Trophoblast cell (in vitro differentiated cells and primary cell): ENCODE data around the gene SLX4IP.

Source experiments
- DNase-seq, 2 donors: peaks; one replicate each; pipeline ENCODE4 v3.0.0-alpha.2; 2016
- H2AFZ ChIP-seq: 2 replicates; pipeline ENCODE4 v1.6.1; 2013; ENCODE audit warnings: low read length, moderate library complexity, mild to moderate bottlenecking; ENCODE audit not compliant: insufficient read depth, poor library complexity
- H2AK5ac ChIP-seq: 2 replicates; pipeline ENCODE4 v1.6.1; 2013; ENCODE audit warnings: mild to moderate bottlenecking, low read length
- H2BK120ac ChIP-seq: 2 replicates; pipeline ENCODE4 v1.6.1; 2013; ENCODE audit warnings: low read length, mild to moderate bottlenecking, moderate library complexity; ENCODE audit not compliant: insufficient read depth, poor library complexity
- H2BK12ac ChIP-seq: 2 replicates; pipeline ENCODE4 v1.6.1; 2013; ENCODE audit warnings: mild to moderate bottlenecking, low read length, moderate library complexity
- H2BK5ac ChIP-seq: 2 replicates; pipeline ENCODE4 v1.6.1; 2013; ENCODE audit warnings: low read length, low read depth, moderate library complexity, mild to moderate bottlenecking; ENCODE audit not compliant: poor library complexity
- H3K14ac ChIP-seq: 2 replicates; pipeline ENCODE4 v1.6.1; 2013; ENCODE audit warnings: mild to moderate bottlenecking, low read length
- H3K18ac ChIP-seq: 2 replicates; pipeline ENCODE4 v1.6.1; 2013; ENCODE audit warnings: mild to moderate bottlenecking, low read length
- H3K23ac ChIP-seq: 2 replicates; pipeline ENCODE4 v1.6.1; 2013; ENCODE audit warnings: low read length
- H3K27ac ChIP-seq: 2 replicates; pipeline ENCODE4 v1.5.1; 2013; ENCODE audit warnings: low read depth, mild to moderate bottlenecking, inconsistent platforms, low read length, moderate library complexity
- H3K27me3 ChIP-seq: 2 replicates; pipeline ENCODE4 v1.6.1; 2013; ENCODE audit warnings: inconsistent platforms, mild to moderate bottlenecking, low read length, moderate library complexity; ENCODE audit not compliant: insufficient read depth
- H3K36me3 ChIP-seq, 2 experiments: 1 replicate in 1 of 2; 2 replicates in 1 of 2; pipeline ENCODE4 v1.6.1; 2013; ENCODE audit warnings: low read length in 2 of 2, mild to moderate bottlenecking in 2 of 2, moderate library complexity in 1 of 2; ENCODE audit not compliant: insufficient read depth in 2 of 2, control insufficient read depth in 1 of 2
- H3K4ac ChIP-seq: 2 replicates; pipeline ENCODE4 v1.6.1; 2013; ENCODE audit warnings: low read depth, mild to moderate bottlenecking, low read length, moderate library complexity
- H3K4me1 ChIP-seq, 2 experiments: 1 replicate in 1 of 2; 2 replicates in 1 of 2; pipeline ENCODE4 v1.6.1; 2013; ENCODE audit warnings: low read length in 2 of 2, mild to moderate bottlenecking in 2 of 2, moderate library complexity in 1 of 2; ENCODE audit not compliant: insufficient read depth in 2 of 2, control insufficient read depth in 1 of 2
- H3K4me2 ChIP-seq: 2 replicates; pipeline ENCODE4 v1.6.1; 2013; ENCODE audit warnings: inconsistent platforms, mild to moderate bottlenecking, low read length, moderate library complexity
- H3K4me3 ChIP-seq: 2 replicates; pipeline ENCODE4 v1.5.1; 2013; ENCODE audit warnings: mild to moderate bottlenecking, low read depth, low read length, inconsistent platforms
- H3K79me1 ChIP-seq: one replicate; pipeline ENCODE4 v1.6.1; 2013; ENCODE audit warnings: low read length
- H3K79me2 ChIP-seq: 2 replicates; pipeline ENCODE4 v1.6.1; 2013; ENCODE audit warnings: low read length, mild to moderate bottlenecking; ENCODE audit not compliant: control insufficient read depth, insufficient read depth, poor library complexity
- H3K9ac ChIP-seq: 2 replicates; pipeline ENCODE4 v1.6.1; 2013; ENCODE audit warnings: mild to moderate bottlenecking, low read length
- H3K9me3 ChIP-seq: 2 replicates; pipeline ENCODE4 v1.6.1; 2013; ENCODE audit warnings: low read depth, mild to moderate bottlenecking, control low read depth, inconsistent platforms, low read length; ENCODE audit not compliant: insufficient read depth
- H4K12ac ChIP-seq: 2 replicates; pipeline ENCODE4 v1.6.1; 2013; ENCODE audit warnings: low read depth, mild to moderate bottlenecking, low read length, moderate library complexity
- H4K8ac ChIP-seq: 2 replicates; pipeline ENCODE4 v1.6.1; 2013; ENCODE audit warnings: low read depth, mild to moderate bottlenecking, low read length, moderate library complexity
- H4K91ac ChIP-seq: one replicate; pipeline ENCODE4 v1.6.1; 2013; ENCODE audit warnings: low read depth, mild to moderate bottlenecking, low read length, moderate library complexity
- WGBS: extraction: QIAGEN DNeasy Blood & Tissue Kit; methylation state at CpG from one replicate; pipeline ENCODE4 v1.1.7; 2013; ENCODE audit warnings: missing lambda C conversion rate; ENCODE audit not compliant: insufficient read length, insufficient coverage; ENCODE audit errors: extremely low coverage; 5-methylcytosine and 5-hydroxymethylcytosine counted together

Gene SLX4IP

DNA sequence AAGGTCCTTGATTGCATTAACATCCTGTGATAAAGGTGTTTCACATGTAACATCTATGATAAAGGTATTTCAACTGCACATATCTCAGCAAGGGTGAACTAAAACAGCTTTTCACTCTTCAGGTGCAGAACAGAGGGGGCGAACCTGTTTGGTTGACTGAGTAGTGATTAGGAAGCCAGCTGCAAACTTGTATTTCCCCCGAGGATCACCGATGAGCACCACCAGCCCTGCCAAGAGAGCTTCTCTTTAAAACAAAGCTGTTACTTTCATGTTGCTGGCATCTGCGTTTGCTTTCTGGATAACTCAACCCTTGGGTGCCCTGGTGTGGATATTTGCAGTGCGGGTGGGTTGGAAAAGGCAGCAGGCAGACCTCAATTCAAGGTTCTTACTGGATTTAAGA, 199.1 kb downstream of the SLX4IP start:
- no peak overlapping the region for H4K91ac ChIP-seq
- H3K4ac ChIP-seq: no peak overlapping the region
- H3K79me2 ChIP-seq: no peaks in the 10 kb centered on the region
- H3K27me3 ChIP-seq: no peaks in the 10 kb centered on the region
- peaks cover 11 to 13% of the 10 kb centered on the region in 2 experiments for H3K36me3 ChIP-seq
- H3K23ac ChIP-seq: no peak overlapping the region
- no peaks in the 10 kb centered on the region for H3K9me3 ChIP-seq
- no peak overlapping the region for H3K4me2 ChIP-seq
- H2AFZ ChIP-seq: no peak overlapping the region
- no peak for DNase-seq
- no peak overlapping the region for H3K27ac ChIP-seq
- WGBS: no CpG with 5 or more reads among the region's 5 CpGs
- no peak overlapping the region for H2AK5ac ChIP-seq
- H4K8ac ChIP-seq: no peak overlapping the region
- no peak overlapping the region for H3K18ac ChIP-seq
- H3K79me1 ChIP-seq: peaks cover 16% of the 10 kb centered on the region
- peaks cover 24% of the 10 kb centered on the region in 2 experiments for H3K4me1 ChIP-seq
- H3K9ac ChIP-seq: no peak overlapping the region
- peak overlapping the region; percentile 2 for H2BK12ac ChIP-seq
- H3K14ac ChIP-seq: no peak overlapping the region
- no peak overlapping the region for H2BK5ac ChIP-seq
- no peak overlapping the region for H2BK120ac ChIP-seq
- no peak overlapping the region for H3K4me3 ChIP-seq
- H4K12ac ChIP-seq: no peak overlapping the region

GRCh38 chr20:10634683-10635411, 199.7 kb downstream of the SLX4IP start:
- Histone ChIP-seq H4K91ac (no peak overlapping the region), H3K4ac (no peak overlapping the region), H3K36me3 (peaks cover 17 to 19% of the 10 kb centered on the region in 2 experiments), H3K18ac (no peak overlapping the region), H2BK12ac (no peak overlapping the region), H3K9me3 (no peaks in the 10 kb centered on the region), H3K79me2 (no peaks in the 10 kb centered on the region), H2AFZ (no peak overlapping the region), H3K9ac (no peak overlapping the region), H3K14ac (no peak overlapping the region), H2BK5ac (no peak overlapping the region), H3K27ac (no peak overlapping the region), H3K4me1 (peaks cover 24% of the 10 kb centered on the region in 2 experiments), H3K4me2 (no peak overlapping the region), H3K23ac (no peak overlapping the region), H2AK5ac (no peak overlapping the region), H2BK120ac (no peak overlapping the region), H4K12ac (no peak overlapping the region), H4K8ac (no peak overlapping the region), H3K4me3 (no peak overlapping the region), H3K27me3 (no peaks in the 10 kb centered on the region), H3K79me1 (peaks cover 16% of the 10 kb centered on the region)
- DNase-seq: peak; percentile 41 to 74
- WGBS: no CpG with 5 or more reads among the region's 11 CpGs

GRCh38 chr20:10635476-10636208, 200.5 kb downstream of the SLX4IP start:
- no peak overlapping the region for H3K27ac ChIP-seq
- H3K4me2 ChIP-seq: no peak overlapping the region
- H3K27me3 ChIP-seq: no peaks in the 10 kb centered on the region
- WGBS: no CpG with 5 or more reads among the region's 5 CpGs
- peaks cover 11% of the 10 kb centered on the region for H3K79me1 ChIP-seq
- H2BK5ac ChIP-seq: no peak overlapping the region
- no peak overlapping the region for H2AFZ ChIP-seq
- no peak overlapping the region for H2BK120ac ChIP-seq
- peaks cover 17 to 18% of the 10 kb centered on the region in 2 experiments for H3K4me1 ChIP-seq
- H2BK12ac ChIP-seq: no peak overlapping the region
- H3K4me3 ChIP-seq: no peak overlapping the region
- peaks cover 24 to 27% of the 10 kb centered on the region in 2 experiments for H3K36me3 ChIP-seq
- no peak overlapping the region for H2AK5ac ChIP-seq
- H3K18ac ChIP-seq: no peak overlapping the region
- no peak overlapping the region for H4K91ac ChIP-seq
- no peak overlapping the region for H3K14ac ChIP-seq
- H4K8ac ChIP-seq: no peak overlapping the region
- H3K9ac ChIP-seq: no peak overlapping the region
- no peak overlapping the region for H3K23ac ChIP-seq
- no peak overlapping the region for H3K4ac ChIP-seq
- H3K79me2 ChIP-seq: no peaks in the 10 kb centered on the region
- no peaks in the 10 kb centered on the region for H3K9me3 ChIP-seq
- no peak for DNase-seq
- H4K12ac ChIP-seq: no peak overlapping the region

GRCh38 chr20:10636326-10636818, 201.3 kb downstream of the SLX4IP start:
- no peaks in the 10 kb centered on the region for H3K9me3 ChIP-seq

More at GRCh38 chr20:10636326-10636818, 201.3 kb downstream of the SLX4IP start:
- Histone ChIP-seq H4K91ac (no peak overlapping the region), H2AK5ac (no peak overlapping the region), H3K27me3 (no peaks in the 10 kb centered on the region), H3K4me1 (peaks cover 14 to 16% of the 10 kb centered on the region in 2 experiments), H3K9ac (no peak overlapping the region), H3K79me2 (no peaks in the 10 kb centered on the region), H4K8ac (no peak overlapping the region), H3K27ac (no peak overlapping the region), H3K79me1 (peaks cover 7% of the 10 kb centered on the region), H2BK5ac (no peak overlapping the region), H2BK12ac (no peak overlapping the region), H3K23ac (no peak overlapping the region), H3K36me3 (peaks cover 26 to 33% of the 10 kb centered on the region in 2 experiments), H3K18ac (no peak overlapping the region), H3K4me3 (no peak overlapping the region), H2AFZ (no peak overlapping the region), H3K4ac (no peak overlapping the region), H4K12ac (no peak overlapping the region), H3K14ac (no peak overlapping the region), H2BK120ac (no peak overlapping the region), H3K4me2 (no peak overlapping the region)
- WGBS: no CpG with 5 or more reads among the region's 5 CpGs
- DNase-seq: no peak
